A549 treated with Hydrocortisone at 1 μM for 4 hours (cell line): ENCODE measurements around the gene PFKFB3. TPM values are rescaled to one million over a fixed set of nuclear protein-coding genes. Genes with fewer than 3 reads are reported as not detected.

Experiments
- total RNA-seq: library from RNA; stranded (reverse); fragments of 200-300 nt; extraction: Qiagen RNA extraction; gene quantifications from 5 replicates; pipeline ENCODE4 v1.2.3, GENCODE V29; 2022

PFKFB3 gene
- 123 to 156 TPM (median 138 TPM) in 5 replicates for total RNA-seq

GRCh38 chr10:6202684-6203330 lies at the start of gene PFKFB3:
Gene PFKFB3, plus strand, starts transcription at chr10:6202932. Its CDS starts 329 bp downstream, at chr10:6203261.

Other genes starting within 250 kb of the PFKFB3 start
- 2.0 to 2.9 TPM (median 2.5 TPM) in 5 replicates for gene IL15RA, start 225.4 kb upstream of the PFKFB3 start, total RNA-seq
- gene IL2RA, start 140.6 kb upstream of the PFKFB3 start, total RNA-seq = not detected in 5 replicates
- 102 to 116 TPM (median 113 TPM) in 5 replicates for gene RBM17, start 113.9 kb upstream of the PFKFB3 start, total RNA-seq